ENCODE results near the gene MTTP. TPM values are rescaled to one million over a fixed set of nuclear protein-coding genes. Genes with fewer than 3 reads are reported as not detected.

Gene MTTP
- 0.06 TPM in 1 of 2 replicates, not detected in the other for total RNA-seq

GRCh38 chr4:99574530-99575324 lies at the start of gene MTTP:
MTTP (plus strand) TSS chr4:99574824; CDS start chr4:99574910, 86 bp downstream.

DNA sequence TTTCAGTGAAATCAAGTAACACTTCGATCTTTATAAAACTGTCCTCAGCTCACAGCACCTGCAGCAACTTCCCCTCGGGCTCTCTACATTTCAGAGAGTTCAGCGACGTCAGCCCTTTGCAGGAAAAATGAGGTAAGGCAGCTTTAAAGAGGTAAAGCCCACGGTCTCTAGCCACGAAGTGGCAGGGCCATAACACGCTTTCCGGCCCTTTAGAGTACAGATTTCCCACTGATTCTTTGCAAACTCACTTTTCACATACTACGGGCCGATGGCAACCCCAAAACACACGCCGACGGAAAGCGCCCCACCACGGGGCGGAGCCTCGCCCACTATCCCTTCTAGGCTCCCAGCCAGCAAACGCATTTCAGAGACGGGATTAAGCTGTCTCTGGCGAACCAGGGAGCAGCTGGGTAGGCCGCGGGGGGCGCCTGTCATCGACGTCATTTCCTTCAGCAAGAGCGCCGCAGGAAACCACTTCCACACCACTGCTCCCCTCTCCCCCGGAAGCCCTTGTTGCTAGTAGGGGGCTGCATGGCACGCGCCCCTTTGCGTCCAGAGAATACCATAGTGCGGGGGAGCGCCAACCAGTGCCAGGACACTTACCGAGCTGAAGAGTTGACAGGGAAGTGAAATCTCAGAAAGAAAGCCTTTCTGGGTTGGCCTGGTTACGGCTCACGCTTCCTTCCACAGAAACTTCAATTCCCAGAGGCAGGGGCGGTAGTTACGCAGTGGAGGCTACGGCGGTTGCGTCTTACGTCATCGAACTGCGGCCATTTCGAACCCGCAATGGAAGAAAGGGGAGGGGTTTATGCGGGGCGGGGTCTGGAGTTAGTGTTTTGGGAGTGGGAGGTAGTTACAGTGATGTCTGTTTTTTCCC lies 11.1 kb upstream of the MTTP start, which contains the start of gene TRMT10A:
TRMT10A (minus strand) TSS at position 730 of the 877 bp plus-strand sequence. CDS start 4,701 bp downstream, outside the sequence.

DNA sequence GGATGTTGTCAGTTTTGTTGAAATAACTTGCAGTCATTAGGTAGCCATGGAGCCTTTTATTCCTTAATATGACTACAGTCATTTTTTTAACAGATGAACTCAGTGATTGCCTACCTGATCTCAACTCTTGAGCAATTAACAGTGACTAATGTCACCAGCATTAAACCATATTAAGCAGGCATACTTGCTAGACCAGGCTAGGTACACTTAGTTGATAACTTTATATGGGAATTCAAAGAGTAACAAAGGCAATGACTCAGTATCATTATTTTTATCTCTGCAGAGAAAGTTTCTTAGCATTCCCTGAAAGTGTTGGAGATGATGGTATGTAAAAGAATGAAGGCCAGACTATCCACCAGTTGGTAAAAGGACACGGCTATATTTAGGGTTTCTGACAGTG lies 83.2 kb downstream of the MTTP start, which contains the start of gene C4orf54:
C4orf54 (minus strand) TSS at position 31 of the 400 bp plus-strand sequence. CDS start 3,180 bp downstream, outside the sequence.

Other genes with a start within 250 kb of the MTTP start
- gene ADH1C, start 222.1 kb upstream of the MTTP start, total RNA-seq, result 3.7 and 6.1 TPM in 2 replicates
- gene ADH7, start 139.5 kb upstream of the MTTP start, total RNA-seq, result not detected in 2 replicates
- gene C4orf17, start 63.8 kb upstream of the MTTP start, total RNA-seq, result not detected in 2 replicates
- 3.8 and 5.8 TPM in 2 replicates for gene TRMT10A, start 10.8 kb upstream of the MTTP start, total RNA-seq
- not detected in 2 replicates for gene C4orf54, start 83.0 kb downstream of the MTTP start, total RNA-seq
- gene DAPP1, start 242.0 kb downstream of the MTTP start, total RNA-seq, result not detected in 2 replicates

Data from cardiac ventricle fibroblast (primary cell).